ENCODE measurements around the gene PRKAR2B. TPM values are rescaled to one million over a fixed set of nuclear protein-coding genes. Genes with fewer than 3 reads are reported as not detected.

Gene PRKAR2B
- total and polyA plus RNA-seq, 11 donors, result 7.0 to 50.6 (median 18.5) TPM

DNA sequence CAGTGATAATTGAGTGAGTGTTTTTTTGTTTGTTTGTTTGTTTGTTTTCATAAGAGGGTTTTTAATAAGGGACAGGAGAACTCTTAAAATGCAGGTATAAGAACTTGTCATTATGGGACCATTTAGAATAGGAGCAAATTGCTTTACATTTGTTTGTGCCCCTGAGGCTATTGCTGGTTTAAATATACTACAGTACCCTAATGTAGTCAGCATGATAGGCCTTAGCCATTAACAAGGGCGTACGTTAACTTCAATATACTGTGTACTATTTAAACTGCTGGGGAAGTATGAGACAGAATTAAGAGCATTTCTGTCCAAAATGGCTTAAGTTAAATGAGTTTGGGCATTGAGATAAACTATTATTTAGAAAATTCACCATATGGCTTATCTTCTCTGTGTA lies 26.2 kb downstream of the PRKAR2B start:
- Histone ChIP-seq H3K9me3 (no peaks in the 10 kb centered on the region), H3K4me3 (no peak overlapping the region), H3K36me3 (no peaks in the 10 kb centered on the region), H3K4me1 (peaks cover 0 to 13% (median 0%) of the 10 kb centered on the region in 12 donors), H3K27ac (no peak overlapping the region), H3K27me3 (no peaks in the 10 kb centered on the region)
- intact Hi-C loops (cut with DNase I), result no loop called here
- ATAC-seq (no peak), DNase-seq (no peak)
- no peak for TF ChIP-seq POLR2A (IDR thresholded peaks at IDR 0.05)
- TF ChIP-seq, protein P1, sequence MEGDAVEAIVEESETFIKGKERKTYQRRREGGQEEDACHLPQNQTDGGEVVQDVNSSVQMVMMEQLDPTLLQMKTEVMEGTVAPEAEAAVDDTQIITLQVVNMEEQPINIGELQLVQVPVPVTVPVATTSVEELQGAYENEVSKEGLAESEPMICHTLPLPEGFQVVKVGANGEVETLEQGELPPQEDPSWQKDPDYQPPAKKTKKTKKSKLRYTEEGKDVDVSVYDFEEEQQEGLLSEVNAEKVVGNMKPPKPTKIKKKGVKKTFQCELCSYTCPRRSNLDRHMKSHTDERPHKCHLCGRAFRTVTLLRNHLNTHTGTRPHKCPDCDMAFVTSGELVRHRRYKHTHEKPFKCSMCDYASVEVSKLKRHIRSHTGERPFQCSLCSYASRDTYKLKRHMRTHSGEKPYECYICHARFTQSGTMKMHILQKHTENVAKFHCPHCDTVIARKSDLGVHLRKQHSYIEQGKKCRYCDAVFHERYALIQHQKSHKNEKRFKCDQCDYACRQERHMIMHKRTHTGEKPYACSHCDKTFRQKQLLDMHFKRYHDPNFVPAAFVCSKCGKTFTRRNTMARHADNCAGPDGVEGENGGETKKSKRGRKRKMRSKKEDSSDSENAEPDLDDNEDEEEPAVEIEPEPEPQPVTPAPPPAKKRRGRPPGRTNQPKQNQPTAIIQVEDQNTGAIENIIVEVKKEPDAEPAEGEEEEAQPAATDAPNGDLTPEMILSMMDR (IDR thresholded peaks at IDR 0.05), result no peak
- 47 to 98% (median 60%) methylated on average over 2 of the region's 2 CpGs for WGBS, 4 donors

DNA sequence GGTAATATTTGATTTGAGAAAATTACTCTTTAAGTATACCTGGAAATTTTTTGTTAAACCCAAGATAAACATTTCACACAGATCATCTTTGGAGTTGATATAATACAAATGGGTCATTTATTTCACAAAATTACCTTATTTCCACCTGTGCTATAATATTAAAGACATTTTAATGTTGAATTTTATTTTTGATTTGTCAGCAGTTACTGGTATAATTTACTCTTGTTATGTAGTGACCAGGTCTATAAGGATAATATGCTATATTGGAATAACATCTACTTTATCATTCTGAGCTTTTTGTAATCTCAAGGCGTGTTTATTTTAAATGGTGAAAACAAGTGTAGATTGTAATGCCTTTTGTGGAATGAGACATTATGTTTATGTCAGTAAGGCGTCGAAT lies 26.6 kb downstream of the PRKAR2B start:
- Histone ChIP-seq H3K27ac (no peak overlapping the region), H3K9me3 (no peaks in the 10 kb centered on the region), H3K36me3 (no peaks in the 10 kb centered on the region), H3K4me1 (peaks cover 0 to 13% (median 0%) of the 10 kb centered on the region in 12 donors), H3K4me3 (no peak overlapping the region), H3K27me3 (no peaks in the 10 kb centered on the region)
- DNase-seq (no peak), ATAC-seq (no peak)
- intact Hi-C loops (cut with DNase I), result no loop called here
- WGBS, 4 donors, result 96 to 98% (median 97%) methylated on average over 3 of the region's 3 CpGs
- TF ChIP-seq, protein P1 (IDR thresholded peaks at IDR 0.05), result no peak
- TF ChIP-seq POLR2A (IDR thresholded peaks at IDR 0.05), result no peak

- Histone ChIP-seq H3K27ac (no peak overlapping the region), H3K9me3 (no peaks in the 10 kb centered on the region), H3K4me3 (no peak overlapping the region), H3K36me3 (no peaks in the 10 kb centered on the region), H3K27me3 (no peaks in the 10 kb centered on the region), H3K4me1 (peaks cover 0 to 21% (median 0%) of the 10 kb centered on the region in 12 donors)
- WGBS, 4 donors, result 95 to 96% (median 96%) methylated on average over 1 of the region's 1 CpG
- ATAC-seq (no peak), DNase-seq (no peak)
- no peak for TF ChIP-seq POLR2A (IDR thresholded peaks at IDR 0.05)
- TF ChIP-seq, protein P1 (IDR thresholded peaks at IDR 0.05), result no peak
- intact Hi-C loops (cut with DNase I), result no loop called here
Observed at GRCh38 chr7:107072133-107072532, 27.6 kb downstream of the PRKAR2B start.

DNA sequence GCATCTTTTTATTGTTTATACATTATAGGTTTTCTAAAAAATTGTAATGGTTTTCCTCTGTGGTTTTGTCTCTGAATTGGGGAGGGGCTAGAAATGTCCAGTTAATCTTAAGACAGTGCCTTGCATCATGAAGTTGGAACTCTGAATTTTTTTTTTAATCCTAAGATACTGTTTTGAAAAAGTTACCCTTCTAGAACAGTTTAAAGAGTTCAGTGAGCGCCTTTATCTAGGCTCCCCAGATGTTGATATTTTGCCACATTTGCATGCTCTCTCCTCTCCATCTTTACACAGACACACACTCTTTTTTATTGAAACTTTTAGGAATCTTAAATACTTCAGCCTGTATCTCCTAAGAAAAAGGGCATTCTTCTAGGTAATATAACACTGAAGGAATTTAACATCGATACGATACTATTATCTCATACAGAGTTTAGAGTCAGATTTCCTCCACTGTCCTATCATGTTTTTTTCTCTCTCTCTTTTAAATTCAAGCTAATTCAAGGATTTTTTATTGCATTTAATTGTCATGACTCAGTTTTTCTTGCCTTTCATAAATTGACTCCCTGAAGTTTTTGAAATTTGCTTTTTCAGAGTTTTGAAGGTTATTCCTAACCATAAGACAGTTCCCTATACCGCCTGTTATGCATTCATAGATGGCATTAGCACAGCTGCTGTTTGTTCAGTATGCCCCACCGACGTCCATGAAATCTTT lies 31.5 kb downstream of the PRKAR2B start:
- H3K4me3 ChIP-seq, result no peak overlapping the region
- no peaks in the 10 kb centered on the region for H3K27me3 ChIP-seq
- intact Hi-C loops (cut with DNase I), result no loop called here
- H3K27ac ChIP-seq, result no peak overlapping the region
- ATAC-seq (no peak), DNase-seq (no peak)
- TF ChIP-seq POLR2A (IDR thresholded peaks at IDR 0.05), result no peak
- TF ChIP-seq, protein P1 (IDR thresholded peaks at IDR 0.05), result no peak
- no peaks in the 10 kb centered on the region for H3K9me3 ChIP-seq
- peaks cover 0 to 31% (median 6%) of the 10 kb centered on the region in 12 donors for H3K4me1 ChIP-seq
- 75 to 79% (median 77%) methylated on average over 6 of the region's 6 CpGs for WGBS, 4 donors
- H3K36me3 ChIP-seq, result no peaks in the 10 kb centered on the region

Data from heart left ventricle (tissue), 16 donors.